ENCODE data around the gene SCRN2. TPM values are rescaled to one million over a fixed set of nuclear protein-coding genes. Genes with fewer than 3 reads are reported as not detected.

Gene SCRN2
- total and polyA plus RNA-seq, 2 of the 13 experiments (the other 11 are each of a cell fraction or from before 2014, with no cell fraction given), result 21.7 to 29.5 TPM

DNA sequence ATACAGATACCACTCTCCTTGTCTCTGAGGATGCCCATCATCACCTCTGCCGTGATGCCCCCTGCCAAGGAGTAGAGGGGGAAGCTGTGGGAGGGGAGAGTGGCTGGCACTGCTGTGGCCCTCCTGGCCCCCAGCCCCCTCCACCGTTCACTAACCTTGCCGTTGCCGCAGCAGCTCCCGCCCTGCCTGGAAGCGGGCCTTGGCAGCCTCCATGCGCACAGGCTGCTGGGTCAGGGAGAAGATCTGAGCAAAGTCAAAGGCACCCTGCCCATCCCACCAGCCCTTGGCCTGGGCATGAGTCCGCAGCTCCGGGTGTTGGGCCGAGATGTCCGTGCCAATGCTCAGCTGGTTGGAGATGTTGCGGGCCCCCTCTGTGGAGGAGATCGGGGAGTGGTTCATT is 2.4 kb downstream of the SCRN2 start:
- no peak for ATAC-seq
- H3K4me2 ChIP-seq (ENCODE audit: low read depth, low read length), result no peak overlapping the region
- no peaks in the 10 kb centered on the region; a peak in 2 of 5 replicates for H3K36me3 ChIP-seq (replicated peaks in 1 of 2; ENCODE audit: control insufficient read depth in 1 of 2, insufficient read depth in 2 of 2, low read length in 2 of 2)
- H4K20me1 ChIP-seq (ENCODE audit: insufficient read depth, low read length), result no peaks in the 10 kb centered on the region
- no peak overlapping the region for H3K9ac ChIP-seq (ENCODE audit: insufficient read depth, low read depth, low read length)
- TF ChIP-seq AGO2 (optimal IDR thresholded peaks at IDR 0.05; ENCODE audit: low read depth, low read length) (peak; percentile 42), RFX5 (IDR thresholded peaks at IDR 0.05; ENCODE audit: low read depth, low read length) (no peak)
- no peak overlapping the region for H3K27ac ChIP-seq (ENCODE audit: extremely low read length, insufficient read depth, low read length)
- intact Hi-C loops (cut with micrococcal nuclease; ENCODE audit: unreplicated experiment), result no loop called here
- H3K27me3 ChIP-seq (ENCODE audit: control insufficient read depth in 1 of 2, insufficient read depth in 2 of 2, low read length in 2 of 2), result no peaks in the 10 kb centered on the region; a peak in 1 of 5 replicates
- ChIA-PET POLR2A (interaction anchor here (1.1 kb wide), 1 partner anchor 57 kb away, joined by 3 read pairs; the partner anchor contains the start of gene SP2), CTCF (ENCODE audit: low intra/inter-chr PET ratio, low total read pairs) (no interaction called here)
- no peak overlapping the region for H2AFZ ChIP-seq (ENCODE audit: low read length)
- 98% methylated on average over 12 of the region's 13 CpGs for WGBS (ENCODE audit: low lambda C conversion rate)
- H3K79me2 ChIP-seq (ENCODE audit: insufficient read depth, low read length), result peaks cover 10% of the 10 kb centered on the region
- FAIRE-seq, result no peak
- no TSS peak for BruUV-seq (replicated peaks)
- H3K4me3 ChIP-seq (replicated peaks in 1 of 3; ENCODE audit: insufficient read depth in 1 of 3, low read depth in 2 of 3, low read length in 3 of 3), result no peak overlapping the region
- in situ Hi-C loops (cut with HindIII; ENCODE audit: extremely low pct_ligation_motif_present, low pct_unique_long_range_greater_than_20kb), result no loop called here
- DNase-seq (ENCODE audit: low spot score), result no peak
- H3K4me1 ChIP-seq (ENCODE audit: insufficient read depth, low read length), result peaks cover 60% of the 10 kb centered on the region
- H3K9me3 ChIP-seq (ENCODE audit: low read length), result no peaks in the 10 kb centered on the region

DNA sequence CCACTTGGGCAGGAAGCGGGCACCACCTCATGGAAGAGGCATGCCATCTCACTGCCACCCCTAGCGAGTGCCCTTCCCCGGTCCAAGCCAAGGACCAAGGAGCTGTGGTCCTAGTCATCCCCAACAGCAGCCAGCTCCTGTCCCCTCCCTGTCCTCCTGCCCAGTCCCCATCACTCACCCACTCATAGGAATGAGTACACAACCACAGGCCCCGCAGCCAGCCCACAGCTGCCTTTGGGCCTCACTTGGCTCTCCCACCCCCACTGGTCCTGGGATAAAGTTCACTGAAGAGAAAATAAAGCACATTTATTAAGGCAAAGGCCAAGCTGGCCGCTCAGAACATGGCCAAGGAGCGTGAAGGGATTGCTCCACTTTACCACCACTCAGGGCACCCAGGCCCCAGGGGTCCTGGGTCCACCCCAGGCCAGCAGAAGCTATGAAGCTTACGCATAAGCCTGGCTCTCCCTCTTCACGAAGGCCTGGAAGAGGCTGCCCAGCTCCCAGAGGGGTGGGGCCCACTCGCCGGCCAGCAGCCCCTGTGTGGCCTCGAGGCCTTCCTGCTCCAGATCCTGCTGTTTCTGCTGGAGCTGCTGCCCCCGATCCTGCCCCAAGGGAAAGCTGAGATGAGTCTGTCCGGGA is 3.6 kb downstream of the SCRN2 start:
- no peak overlapping the region for H2AFZ ChIP-seq (ENCODE audit: low read length)
- BruUV-seq (replicated peaks), result no TSS peak
- no peaks in the 10 kb centered on the region for H3K9me3 ChIP-seq (ENCODE audit: low read length)
- peak overlapping the region; percentile 40; the same call in 1 of the 2 replicates for H3K9ac ChIP-seq (ENCODE audit: insufficient read depth, low read depth, low read length)
- intact Hi-C loops (cut with micrococcal nuclease; ENCODE audit: unreplicated experiment) (no loop called here), in situ Hi-C loops (cut with HindIII; ENCODE audit: extremely low pct_ligation_motif_present, low pct_unique_long_range_greater_than_20kb) (no loop called here)
- DNase-seq (ENCODE audit: low spot score) (peak; percentile 30), FAIRE-seq (peak; percentile 61), ATAC-seq (peak; percentile 2; the same call in 1 of the 3 replicates)
- H3K36me3 ChIP-seq (replicated peaks in 1 of 2; ENCODE audit: control insufficient read depth in 1 of 2, insufficient read depth in 2 of 2, low read length in 2 of 2), result no peaks in the 10 kb centered on the region; a peak in 2 of 5 replicates
- POLR2A ChIA-PET, result interaction anchor here (1.0 to 2.3 kb wide), 3 partner anchors 13 to 133 kb away, joined by 3 to 12 read pairs (median 4); partner anchors contain the start of genes CDK5RAP3, SP2 and SP6
- no peaks in the 10 kb centered on the region for H4K20me1 ChIP-seq (ENCODE audit: insufficient read depth, low read length)
- peaks cover 10% of the 10 kb centered on the region for H3K79me2 ChIP-seq (ENCODE audit: insufficient read depth, low read length)
- CTCF ChIA-PET (ENCODE audit: low intra/inter-chr PET ratio, low total read pairs), result no interaction called here
- H3K4me3 ChIP-seq (replicated peaks in 1 of 3; ENCODE audit: insufficient read depth in 1 of 3, low read depth in 2 of 3, low read length in 3 of 3), result peak overlapping the region in 1 of 3 experiments; percentile 8; a peak in 1 of 6 replicates
- peaks cover 49% of the 10 kb centered on the region for H3K4me1 ChIP-seq (ENCODE audit: insufficient read depth, low read length)
- H3K4me2 ChIP-seq (ENCODE audit: low read depth, low read length), result peak overlapping the region; percentile 26
- WGBS (ENCODE audit: low lambda C conversion rate), result 40% methylated on average over 12 of the region's 13 CpGs
- H3K27me3 ChIP-seq (ENCODE audit: control insufficient read depth in 1 of 2, insufficient read depth in 2 of 2, low read length in 2 of 2), result no peaks in the 10 kb centered on the region; a peak in 1 of 5 replicates
- H3K27ac ChIP-seq (ENCODE audit: extremely low read length, insufficient read depth, low read length), result peak overlapping the region; percentile 65
- TF ChIP-seq, protein P1, sequence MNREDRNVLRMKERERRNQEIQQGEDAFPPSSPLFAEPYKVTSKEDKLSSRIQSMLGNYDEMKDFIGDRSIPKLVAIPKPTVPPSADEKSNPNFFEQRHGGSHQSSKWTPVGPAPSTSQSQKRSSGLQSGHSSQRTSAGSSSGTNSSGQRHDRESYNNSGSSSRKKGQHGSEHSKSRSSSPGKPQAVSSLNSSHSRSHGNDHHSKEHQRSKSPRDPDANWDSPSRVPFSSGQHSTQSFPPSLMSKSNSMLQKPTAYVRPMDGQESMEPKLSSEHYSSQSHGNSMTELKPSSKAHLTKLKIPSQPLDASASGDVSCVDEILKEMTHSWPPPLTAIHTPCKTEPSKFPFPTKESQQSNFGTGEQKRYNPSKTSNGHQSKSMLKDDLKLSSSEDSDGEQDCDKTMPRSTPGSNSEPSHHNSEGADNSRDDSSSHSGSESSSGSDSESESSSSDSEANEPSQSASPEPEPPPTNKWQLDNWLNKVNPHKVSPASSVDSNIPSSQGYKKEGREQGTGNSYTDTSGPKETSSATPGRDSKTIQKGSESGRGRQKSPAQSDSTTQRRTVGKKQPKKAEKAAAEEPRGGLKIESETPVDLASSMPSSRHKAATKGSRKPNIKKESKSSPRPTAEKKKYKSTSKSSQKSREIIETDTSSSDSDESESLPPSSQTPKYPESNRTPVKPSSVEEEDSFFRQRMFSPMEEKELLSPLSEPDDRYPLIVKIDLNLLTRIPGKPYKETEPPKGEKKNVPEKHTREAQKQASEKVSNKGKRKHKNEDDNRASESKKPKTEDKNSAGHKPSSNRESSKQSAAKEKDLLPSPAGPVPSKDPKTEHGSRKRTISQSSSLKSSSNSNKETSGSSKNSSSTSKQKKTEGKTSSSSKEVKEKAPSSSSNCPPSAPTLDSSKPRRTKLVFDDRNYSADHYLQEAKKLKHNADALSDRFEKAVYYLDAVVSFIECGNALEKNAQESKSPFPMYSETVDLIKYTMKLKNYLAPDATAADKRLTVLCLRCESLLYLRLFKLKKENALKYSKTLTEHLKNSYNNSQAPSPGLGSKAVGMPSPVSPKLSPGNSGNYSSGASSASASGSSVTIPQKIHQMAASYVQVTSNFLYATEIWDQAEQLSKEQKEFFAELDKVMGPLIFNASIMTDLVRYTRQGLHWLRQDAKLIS (CRISPR knock-in tag; IDR thresholded peaks at IDR 0.05), result no peak
- TF ChIP-seq CHCHD3 (CRISPR knock-in tag; IDR thresholded peaks at IDR 0.05), result no peak
- TF ChIP-seq NFYB (CRISPR knock-in tag; IDR thresholded peaks at IDR 0.05), result no peak
- no peak for TF ChIP-seq AGO1 (IDR thresholded peaks at IDR 0.05; ENCODE audit: low read depth, low read length, poor library complexity, severe bottlenecking)
- TF ChIP-seq, protein P2, sequence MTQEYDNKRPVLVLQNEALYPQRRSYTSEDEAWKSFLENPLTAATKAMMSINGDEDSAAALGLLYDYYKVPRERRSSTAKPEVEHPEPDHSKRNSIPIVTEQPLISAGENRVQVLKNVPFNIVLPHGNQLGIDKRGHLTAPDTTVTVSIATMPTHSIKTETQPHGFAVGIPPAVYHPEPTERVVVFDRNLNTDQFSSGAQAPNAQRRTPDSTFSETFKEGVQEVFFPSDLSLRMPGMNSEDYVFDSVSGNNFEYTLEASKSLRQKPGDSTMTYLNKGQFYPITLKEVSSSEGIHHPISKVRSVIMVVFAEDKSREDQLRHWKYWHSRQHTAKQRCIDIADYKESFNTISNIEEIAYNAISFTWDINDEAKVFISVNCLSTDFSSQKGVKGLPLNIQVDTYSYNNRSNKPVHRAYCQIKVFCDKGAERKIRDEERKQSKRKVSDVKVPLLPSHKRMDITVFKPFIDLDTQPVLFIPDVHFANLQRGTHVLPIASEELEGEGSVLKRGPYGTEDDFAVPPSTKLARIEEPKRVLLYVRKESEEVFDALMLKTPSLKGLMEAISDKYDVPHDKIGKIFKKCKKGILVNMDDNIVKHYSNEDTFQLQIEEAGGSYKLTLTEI (CRISPR knock-in tag; conservative IDR thresholded peaks at IDR 0.05), result no peak
- TF ChIP-seq GFI1 (CRISPR knock-in tag; IDR thresholded peaks at IDR 0.05; ENCODE audit: borderline replicate concordance), result no peak
- no peak for TF ChIP-seq NCOA2 (CRISPR knock-in tag; IDR thresholded peaks at IDR 0.05)
- no peak for TF ChIP-seq ZNF598 (CRISPR knock-in tag; IDR thresholded peaks at IDR 0.05; ENCODE audit: borderline replicate concordance)
- TF ChIP-seq ZNF253 (CRISPR knock-in tag; IDR thresholded peaks at IDR 0.05; ENCODE audit: borderline replicate concordance), result no peak

All from HepG2 (cell line).